Stimulated activated CD4-positive, alpha-beta T cell treated with anti-CD3 and anti-CD28 coated beads, Interleukin-15, amount 100 ng/mL, for 48 hours (primary cell): ENCODE measurements around the gene MLLT3.

ENCODE experiments used
- DNase-seq, 2 donors: peaks; one replicate each; pipeline ENCODE4 v3.0.0-alpha.2; 2020; ENCODE audit warnings: low read depth in 2 of 2

The MLLT3 gene

GRCh38 chr9:20305452-20305851 is 316.8 kb downstream of the MLLT3 start:
- no peak for DNase-seq

GRCh38 chr9:20303996-20304395 is 318.3 kb downstream of the MLLT3 start:
- no peak for DNase-seq

- DNase-seq, result no peak
Measured at GRCh38 chr9:20303066-20303465, 319.2 kb downstream of the MLLT3 start.

GRCh38 chr9:20302197-20302596 is 320.1 kb downstream of the MLLT3 start:
- no peak for DNase-seq

- no peak for DNase-seq
Measured at GRCh38 chr9:20300430-20301115, 321.7 kb downstream of the MLLT3 start.

GRCh38 chr9:20297646-20298084 is 324.6 kb downstream of the MLLT3 start:
- no peak for DNase-seq

GRCh38 chr9:20295555-20295954 is 326.7 kb downstream of the MLLT3 start:
- DNase-seq, result no peak

GRCh38 chr9:20294046-20294750 is 328.1 kb downstream of the MLLT3 start:
- no peak for DNase-seq

- DNase-seq, result no peak
Measured at GRCh38 chr9:20292002-20292401, 330.3 kb downstream of the MLLT3 start.
